Esophagus muscularis mucosa (tissue), 3 donors: ENCODE measurements around the gene ADRA1B.

Experiments used
- CTCF ChIP-seq, 3 experiments: fragments of 200-600 bp in 2 of 3; fragments of 450-650 bp in 1 of 3; sonication (generic) in 2 of 3; IDR thresholded peaks; one replicate each; pipeline ENCODE4 v1.5.1; 2017 to 2019; ENCODE audit warnings: antibody characterized with exemption in 3 of 3, mild to moderate bottlenecking in 2 of 3, moderate library complexity in 1 of 3
- POLR2A ChIP-seq: fragments of 450-650 bp; IDR thresholded peaks from one replicate; pipeline ENCODE4 v1.6.1; 2017; ENCODE audit warnings: antibody characterized with exemption, moderate library complexity, mild to moderate bottlenecking, low read depth
- POLR2AphosphoS5 ChIP-seq, 2 donors: sonication (generic); formaldehyde crosslinking; IDR thresholded peaks; one replicate each; pipeline ENCODE4 v1.6.1; 2017; ENCODE audit warnings: antibody characterized with exemption in 2 of 2

GRCh38 chr5:159993194-159993593 is 76.9 kb downstream of the ADRA1B start:
- TF ChIP-seq POLR2AphosphoS5 (IDR thresholded peaks at IDR 0.05) (no peak), CTCF (IDR thresholded peaks at IDR 0.05) (no peak), POLR2A (no peak)
